Gastrocnemius medialis (tissue), 4 donors: ENCODE results near the gene DHRS1. TPM values are rescaled to one million over a fixed set of nuclear protein-coding genes. Genes with fewer than 3 reads are reported as not detected.

ENCODE experiments used
- ATAC-seq, 2 donors: fragments of 150-250 bp; one replicate each; pipeline ENCODE4 v1.9.1; 2016
- DNase-seq, 2 donors: peaks; one replicate each; pipeline ENCODE4 v3.0.0-alpha.2; 2019
- H3K27ac ChIP-seq, 4 donors: fragments of 200-600 bp; sonication (generic); 1 replicate in 1 of 4; 2 replicates in 3 of 4; pipeline ENCODE4 v1.5.1; 2016 to 2018; ENCODE audit warnings: mild to moderate bottlenecking in 2 of 4, moderate library complexity in 1 of 4
- H3K27me3 ChIP-seq, 3 donors: fragments of 200-600 bp; sonication (generic) in 2 of 3; 1 replicate in 1 of 3; 2 replicates in 2 of 3; pipeline versions ENCODE4 v1.5.1 to v1.6.0; 2016 to 2019; ENCODE audit warnings: mild to moderate bottlenecking in 1 of 3, moderate library complexity in 1 of 3
- H3K36me3 ChIP-seq, 2 donors: fragments of 200-600 bp; sonication (generic) in 1 of 2; one replicate each; pipeline ENCODE4 v1.5.1; 2017 to 2018
- H3K4me1 ChIP-seq, 2 donors: fragments of 200-600 bp; sonication (generic) in 1 of 2; one replicate each; pipeline ENCODE4 v1.5.1; 2016 to 2017; ENCODE audit warnings: mild to moderate bottlenecking in 2 of 2
- H3K4me3 ChIP-seq, 4 donors: fragments of 200-600 bp; sonication (generic) in 3 of 4; 1 replicate in 1 of 4; 2 replicates in 3 of 4; pipeline ENCODE4 v1.5.1; 2016 to 2019; ENCODE audit warnings: mild to moderate bottlenecking in 2 of 4
- H3K9me3 ChIP-seq, 3 donors: fragments of 200-600 bp; sonication (generic) in 2 of 3; 1 replicate in 1 of 3; 2 replicates in 2 of 3; pipeline ENCODE4 v1.5.1; 2016 to 2019
- CTCF ChIP-seq, 5 experiments: fragments of 450-650 bp in 3 of 5; fragments of 200-600 bp in 2 of 5; sonication (generic) in 2 of 5; IDR thresholded peaks in 4 of 5; conservative IDR thresholded peaks in 1 of 5; 1 replicate in 4 of 5; 2 replicates in 1 of 5; pipeline ENCODE4 v1.5.1; 2016 to 2019; ENCODE audit warnings: antibody characterized with exemption in 5 of 5, mild to moderate bottlenecking in 3 of 5, moderate library complexity in 3 of 5
- POLR2A ChIP-seq, 2 donors: fragments of 450-650 bp; IDR thresholded peaks; one replicate each; pipeline ENCODE4 v1.6.1; 2017; ENCODE audit warnings: antibody characterized with exemption in 2 of 2, mild to moderate bottlenecking in 2 of 2, moderate library complexity in 2 of 2
- in situ Hi-C, 4 donors: fragments of 200-750 bp; cut with MboI; loops; one replicate each; pipeline versions ENCODE4 v1.15.0 to v1.8.0; 2017; ENCODE audit warnings: low sequenced_read_pairs in 4 of 4
- intact Hi-C: fragments of 100-400 bp; cut with DNase I; formaldehyde crosslinking; loops from one replicate; pipeline ENCODE4 v1.15.1; 2023; ENCODE audit warnings: low total_unique reads
- total RNA-seq, 4 donors: library from RNA; depleted of rRNA; stranded (reverse); fragments of >200 nt; gene quantifications; one replicate each; pipeline versions ENCODE4 v1.1.0 to v1.2.3, GENCODE V29; 2016

Gene DHRS1
- total RNA-seq, 4 donors from 2014 or later = 1.9 to 12.2 (median 8.2) TPM

- no peak for ATAC-seq
- Histone ChIP-seq H3K4me3 (no peak overlapping the region), H3K36me3 (peaks cover 0 to 63% of the 10 kb centered on the region in 2 donors), H3K27ac (no peak overlapping the region), H3K27me3 (no peaks in the 10 kb centered on the region), H3K4me1 (peaks cover 14 to 17% of the 10 kb centered on the region in 2 donors), H3K9me3 (no peaks in the 10 kb centered on the region)
- intact Hi-C loops = no loop called here
- DNase-seq = no peak
- no peak for TF ChIP-seq POLR2A (IDR thresholded peaks at IDR 0.05)
- no peak for TF ChIP-seq CTCF (IDR thresholded peaks at IDR 0.05 in 4 of 5, conservative IDR thresholded peaks at IDR 0.05 in 1 of 5)
- in situ Hi-C loops = loop anchor here in 1 of 4 donors (10.0 kb wide), 1 partner anchor 59 kb away; the partner anchor contains the start of gene TINF2
Observed at GRCh38 chr14:24304019-24304387, 4.4 kb upstream of the DHRS1 start.

GRCh38 chr14:24300326-24300980, 873 bp upstream of the DHRS1 start:
- Histone ChIP-seq H3K27me3 (no peaks in the 10 kb centered on the region), H3K4me1 (peaks cover 13 to 20% of the 10 kb centered on the region in 2 donors), H3K27ac (peak overlapping the region; percentile 75 to 89 (median 88)), H3K36me3 (peaks cover 0 to 45% of the 10 kb centered on the region in 2 donors), H3K4me3 (peak overlapping the region; percentile 82 to 97 (median 88)), H3K9me3 (no peaks in the 10 kb centered on the region)
- TF ChIP-seq POLR2A (IDR thresholded peaks at IDR 0.05) (no peak), CTCF (IDR thresholded peaks at IDR 0.05 in 4 of 5, conservative IDR thresholded peaks at IDR 0.05 in 1 of 5) (no peak)
- DNase-seq (no peak), ATAC-seq (no peak)
- intact Hi-C loops (no loop called here), in situ Hi-C loops (loop anchor here in 1 of 4 donors (10.0 kb wide), 1 partner anchor 56 kb away; the partner anchor contains the start of gene TINF2)

- Histone ChIP-seq H3K4me1 (peaks cover 13 to 20% of the 10 kb centered on the region in 2 donors), H3K4me3 (peak overlapping the region; percentile 82 to 97 (median 88)), H3K27ac (peak overlapping the region; percentile 75 to 89 (median 88)), H3K27me3 (no peaks in the 10 kb centered on the region), H3K9me3 (no peaks in the 10 kb centered on the region), H3K36me3 (peaks cover 0 to 30% of the 10 kb centered on the region in 2 donors)
- DNase-seq (no peak), ATAC-seq (no peak)
- intact Hi-C loops = loop anchor here (1.0 to 10.0 kb wide), 3 partner anchors 57 to 349 kb away; partner anchors contain the start of genes IRF9 and TINF2
- TF ChIP-seq CTCF (IDR thresholded peaks at IDR 0.05 in 4 of 5, conservative IDR thresholded peaks at IDR 0.05 in 1 of 5) (no peak), POLR2A (IDR thresholded peaks at IDR 0.05) (no peak)
- in situ Hi-C loops = loop anchor here in 3 of 4 donors (5.0 to 10.0 kb wide), 2 partner anchors 54 to 57 kb away; partner anchors contain the start of gene TINF2 (in 3 of the 3)
Observed at GRCh38 chr14:24298892-24299254, 707 bp downstream of the DHRS1 start.

- Histone ChIP-seq H3K4me3 (no peak overlapping the region), H3K36me3 (peaks cover 0 to 18% of the 10 kb centered on the region in 2 donors), H3K27me3 (no peaks in the 10 kb centered on the region), H3K9me3 (no peaks in the 10 kb centered on the region), H3K4me1 (peaks cover 13 to 20% of the 10 kb centered on the region in 2 donors), H3K27ac (no peak overlapping the region)
- ATAC-seq (no peak), DNase-seq (no peak)
- in situ Hi-C loops = loop anchor here in 3 of 4 donors (5.0 to 10.0 kb wide), 2 partner anchors 53 to 55 kb away; partner anchors contain the start of gene TINF2 (in 3 of the 3)
- intact Hi-C loops = loop anchor here (10.0 kb wide), 1 partner anchor 133 kb away; the partner anchor contains the start of gene IRF9
- no peak for TF ChIP-seq CTCF (IDR thresholded peaks at IDR 0.05 in 4 of 5, conservative IDR thresholded peaks at IDR 0.05 in 1 of 5)
- no peak for TF ChIP-seq POLR2A (IDR thresholded peaks at IDR 0.05)
Observed at GRCh38 chr14:24297190-24297964, 2.2 kb downstream of the DHRS1 start.
